ENCODE measurements around the gene PPIC. TPM values are rescaled to one million over a fixed set of nuclear protein-coding genes. Genes with fewer than 3 reads are reported as not detected.

Gene PPIC
- polyA plus RNA-seq, 3 donors: not detected

DNA sequence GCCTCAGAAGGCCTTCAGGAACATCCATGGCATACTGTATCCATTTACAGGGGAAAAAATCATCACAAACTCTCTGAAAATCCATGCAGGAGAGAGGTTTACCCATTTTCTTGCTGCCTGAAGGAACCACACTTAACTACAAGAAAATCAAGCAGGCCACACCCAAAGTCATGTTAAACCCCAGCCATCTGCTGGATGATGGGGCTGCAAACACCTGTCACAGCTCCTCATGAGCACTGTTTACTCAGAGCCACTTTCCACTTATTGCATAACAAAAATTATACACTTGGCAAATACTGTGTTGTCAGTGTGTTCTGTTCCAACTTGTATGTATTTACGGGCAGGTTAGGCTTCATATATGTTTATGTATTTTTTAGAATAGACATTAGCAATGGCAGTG lies 35.8 kb downstream of the PPIC start:
- H3K27ac Mint-ChIP-seq: no peak overlapping the region
- Histone ChIP-seq H2AFZ (ENCODE audit: insufficient read depth, low read depth, low read length, poor library complexity, severe bottlenecking) (no peak overlapping the region), H3K27ac (ENCODE audit: low read depth in 1 of 2, low read length in 2 of 2) (no peak overlapping the region), H4K20me1 (ENCODE audit: insufficient read depth, low read length) (no peaks in the 10 kb centered on the region), H3K4me3 (replicated peaks in 1 of 3; ENCODE audit: low read depth in 2 of 3, low read length in 3 of 3) (no peak overlapping the region), H3K4me2 (replicated peaks; ENCODE audit: extremely low read depth, low read length, poor library complexity, severe bottlenecking) (no peak overlapping the region), H3K9me3 (replicated peaks in 1 of 2; ENCODE audit: control insufficient read depth in 1 of 2, insufficient read depth in 1 of 2, low read length in 2 of 2) (no peaks in the 10 kb centered on the region), H3K79me2 (ENCODE audit: insufficient read depth, low read length) (no peaks in the 10 kb centered on the region), H3K9ac (ENCODE audit: insufficient read depth, low read length, poor library complexity, severe bottlenecking) (no peak overlapping the region), H3K27me3 (ENCODE audit: control insufficient read depth in 2 of 2, insufficient read depth in 2 of 2, low read length in 2 of 2) (no peaks in the 10 kb centered on the region), H3K36me3 (replicated peaks in 1 of 2; ENCODE audit: control insufficient read depth in 1 of 2, insufficient read depth in 2 of 2, low read length in 2 of 2) (no peaks in the 10 kb centered on the region), H3K4me1 (ENCODE audit: control insufficient read depth in 1 of 2, insufficient read depth in 2 of 2, low read length in 2 of 2) (no peaks in the 10 kb centered on the region)
- TF ChIP-seq, protein P1, sequence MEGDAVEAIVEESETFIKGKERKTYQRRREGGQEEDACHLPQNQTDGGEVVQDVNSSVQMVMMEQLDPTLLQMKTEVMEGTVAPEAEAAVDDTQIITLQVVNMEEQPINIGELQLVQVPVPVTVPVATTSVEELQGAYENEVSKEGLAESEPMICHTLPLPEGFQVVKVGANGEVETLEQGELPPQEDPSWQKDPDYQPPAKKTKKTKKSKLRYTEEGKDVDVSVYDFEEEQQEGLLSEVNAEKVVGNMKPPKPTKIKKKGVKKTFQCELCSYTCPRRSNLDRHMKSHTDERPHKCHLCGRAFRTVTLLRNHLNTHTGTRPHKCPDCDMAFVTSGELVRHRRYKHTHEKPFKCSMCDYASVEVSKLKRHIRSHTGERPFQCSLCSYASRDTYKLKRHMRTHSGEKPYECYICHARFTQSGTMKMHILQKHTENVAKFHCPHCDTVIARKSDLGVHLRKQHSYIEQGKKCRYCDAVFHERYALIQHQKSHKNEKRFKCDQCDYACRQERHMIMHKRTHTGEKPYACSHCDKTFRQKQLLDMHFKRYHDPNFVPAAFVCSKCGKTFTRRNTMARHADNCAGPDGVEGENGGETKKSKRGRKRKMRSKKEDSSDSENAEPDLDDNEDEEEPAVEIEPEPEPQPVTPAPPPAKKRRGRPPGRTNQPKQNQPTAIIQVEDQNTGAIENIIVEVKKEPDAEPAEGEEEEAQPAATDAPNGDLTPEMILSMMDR (IDR thresholded peaks at IDR 0.05): no peak
- peaks cover 2% of the 10 kb centered on the region for H3K4me1 Mint-ChIP-seq
- H3K27me3 Mint-ChIP-seq (ENCODE audit: low read depth in 3 of 3): peaks cover 0 to 1% (median 0%) of the 10 kb centered on the region in 3 donors
- peaks cover 4 to 6% of the 10 kb centered on the region in 2 donors for H3K36me3 Mint-ChIP-seq
- no CpG with 5 or more reads among the region's 1 CpG for WGBS (ENCODE audit: insufficient coverage)
- H3K4me3 Mint-ChIP-seq: no peak overlapping the region
- intact Hi-C loops (cut with micrococcal nuclease): no loop called here
- no peaks in the 10 kb centered on the region for H3K9me3 Mint-ChIP-seq
- DNase-seq: no peak

DNA sequence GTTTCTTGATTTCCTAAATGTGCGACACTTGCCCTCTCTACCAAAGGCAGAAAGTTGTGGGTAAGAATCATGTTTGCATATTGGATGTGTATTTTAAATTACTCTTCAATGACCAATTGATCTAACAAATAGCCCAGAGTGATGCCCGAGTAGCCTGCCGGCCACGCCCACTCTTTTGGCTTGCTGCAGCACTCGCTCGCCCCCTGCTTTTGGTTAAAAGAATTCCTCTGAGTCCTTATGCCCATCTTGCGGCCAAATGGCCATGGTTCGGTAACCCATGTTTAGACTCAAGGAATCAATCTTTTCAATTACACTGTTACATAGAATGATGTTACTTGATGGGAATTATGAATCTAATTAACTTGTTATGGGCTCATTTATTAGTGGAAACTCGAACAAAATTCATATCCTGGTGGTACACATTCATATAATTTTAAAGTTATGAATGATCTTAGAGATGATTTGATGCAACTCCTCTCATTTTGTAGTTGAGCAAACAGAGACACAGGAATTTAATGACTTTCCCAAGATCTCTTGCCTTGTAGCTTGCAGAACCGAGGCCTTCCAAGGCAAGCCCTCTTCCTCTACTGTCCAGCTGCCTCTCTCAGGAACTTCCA lies 36.5 kb downstream of the PPIC start:
- H3K36me3 ChIP-seq (replicated peaks in 1 of 2; ENCODE audit: control insufficient read depth in 1 of 2, insufficient read depth in 2 of 2, low read length in 2 of 2): no peaks in the 10 kb centered on the region
- Mint-ChIP-seq H3K27ac (no peak overlapping the region), H3K9me3 (no peaks in the 10 kb centered on the region), H3K36me3 (peaks cover 3 to 4% of the 10 kb centered on the region in 2 donors), H3K4me1 (peaks cover 2% of the 10 kb centered on the region), H3K4me3 (no peak overlapping the region), H3K27me3 (ENCODE audit: low read depth in 3 of 3) (peaks cover 0 to 1% (median 0%) of the 10 kb centered on the region in 3 donors)
- peak; percentile 25 to 43 (median 32) for DNase-seq
- no peak overlapping the region for H2AFZ ChIP-seq (ENCODE audit: insufficient read depth, low read depth, low read length, poor library complexity, severe bottlenecking)
- no peaks in the 10 kb centered on the region for H3K4me1 ChIP-seq (ENCODE audit: control insufficient read depth in 1 of 2, insufficient read depth in 2 of 2, low read length in 2 of 2)
- no peaks in the 10 kb centered on the region for H3K9me3 ChIP-seq (replicated peaks in 1 of 2; ENCODE audit: control insufficient read depth in 1 of 2, insufficient read depth in 1 of 2, low read length in 2 of 2)
- no peak overlapping the region for H3K27ac ChIP-seq (ENCODE audit: low read depth in 1 of 2, low read length in 2 of 2)
- no peak overlapping the region for H3K4me3 ChIP-seq (replicated peaks in 1 of 3; ENCODE audit: low read depth in 2 of 3, low read length in 3 of 3)
- no peaks in the 10 kb centered on the region for H4K20me1 ChIP-seq (ENCODE audit: insufficient read depth, low read length)
- intact Hi-C loops (cut with micrococcal nuclease): no loop called here
- WGBS (ENCODE audit: insufficient coverage): 40% methylated on average over 6 of the region's 10 CpGs
- TF ChIP-seq, protein P1 (IDR thresholded peaks at IDR 0.05): peak; percentile 75
- H3K79me2 ChIP-seq (ENCODE audit: insufficient read depth, low read length): no peaks in the 10 kb centered on the region
- no peak overlapping the region for H3K4me2 ChIP-seq (replicated peaks; ENCODE audit: extremely low read depth, low read length, poor library complexity, severe bottlenecking)
- no peaks in the 10 kb centered on the region for H3K27me3 ChIP-seq (ENCODE audit: control insufficient read depth in 2 of 2, insufficient read depth in 2 of 2, low read length in 2 of 2)
- no peak overlapping the region for H3K9ac ChIP-seq (ENCODE audit: insufficient read depth, low read length, poor library complexity, severe bottlenecking)

All from CD14-positive monocyte (primary cell).